Superior temporal gyrus (tissue), 1 donor: ENCODE measurements around the gene NFIB.

ENCODE experiments used
- DNase-seq: peaks from one replicate; pipeline ENCODE4 v3.0.0-alpha.2; 2016; ENCODE audit errors: extremely low spot score

Gene NFIB

GRCh38 chr9:14111696-14112095, 202.2 kb downstream of the NFIB start:
- no peak for DNase-seq

GRCh38 chr9:14107977-14108376, 206.0 kb downstream of the NFIB start:
- no peak for DNase-seq

- DNase-seq = no peak
Measured at GRCh38 chr9:14107495-14107894, 206.4 kb downstream of the NFIB start.

- DNase-seq = no peak
Measured at GRCh38 chr9:14106699-14107098, 207.2 kb downstream of the NFIB start.

GRCh38 chr9:14104496-14104895, 209.4 kb downstream of the NFIB start:
- DNase-seq = no peak

- no peak for DNase-seq
Measured at GRCh38 chr9:14103115-14103514, 210.8 kb downstream of the NFIB start.

- DNase-seq = no peak
Measured at GRCh38 chr9:14099737-14100136, 214.2 kb downstream of the NFIB start.

GRCh38 chr9:14098486-14099180, 215.3 kb downstream of the NFIB start:
- no peak for DNase-seq

GRCh38 chr9:14097666-14098415, 216.1 kb downstream of the NFIB start:
- DNase-seq = no peak

GRCh38 chr9:14097215-14097614, 216.7 kb downstream of the NFIB start:
- DNase-seq = no peak

GRCh38 chr9:14096258-14096922, 217.6 kb downstream of the NFIB start:
- no peak for DNase-seq

- DNase-seq = no peak
Measured at GRCh38 chr9:14095277-14095676, 218.7 kb downstream of the NFIB start.

GRCh38 chr9:14094491-14094890, 219.4 kb downstream of the NFIB start:
- no peak for DNase-seq

GRCh38 chr9:14092344-14092743, 221.6 kb downstream of the NFIB start:
- DNase-seq = no peak

GRCh38 chr9:14089051-14089803, 224.7 kb downstream of the NFIB start:
- no peak for DNase-seq

GRCh38 chr9:14087576-14087975, 226.4 kb downstream of the NFIB start:
- DNase-seq = no peak

- DNase-seq = no peak
Measured at GRCh38 chr9:14086495-14086894, 227.4 kb downstream of the NFIB start.

GRCh38 chr9:14085810-14086209, 228.1 kb downstream of the NFIB start:
- no peak for DNase-seq

GRCh38 chr9:14084867-14085266, 229.1 kb downstream of the NFIB start:
- DNase-seq = no peak

- DNase-seq = no peak
Measured at GRCh38 chr9:14083366-14083765, 230.6 kb downstream of the NFIB start.

- DNase-seq = no peak
Measured at GRCh38 chr9:14082732-14083131, 231.2 kb downstream of the NFIB start.

GRCh38 chr9:14081745-14082144, 232.2 kb downstream of the NFIB start:
- no peak for DNase-seq
